ENCODE results near the gene NR2F1-AS1. TPM values are rescaled to one million over a fixed set of nuclear protein-coding genes. Genes with fewer than 3 reads are reported as not detected.

The NR2F1-AS1 gene
- total RNA-seq, 1 experiment from 2014 or later: 24.1 TPM

GRCh38 chr5:93586736-93587596 lies 5.9 kb upstream of the NR2F1-AS1 start:
- ChIA-PET POLR2A (ENCODE audit: unreplicated experiment) (interaction anchor here (0.7 kb wide), 2 partner anchors 93 to 202 kb away, joined by 4 to 31 read pairs; no protein-coding TSS in a partner anchor), CTCF (interaction anchor here (0.6 to 1.1 kb wide), 4 partner anchors 20 to 500 kb away, joined by 3 to 10 read pairs (median 7); no protein-coding TSS in a partner anchor)
- peaks cover 40% of the 10 kb centered on the region for H3K36me3 ChIP-seq (ENCODE audit: low read depth, low read length)
- no peaks in the 10 kb centered on the region for H3F3A ChIP-seq (ENCODE audit: low read length, unreplicated experiment)
- DNase-seq (no peak), ATAC-seq (no peak)
- intact Hi-C loops (cut with micrococcal nuclease): loop anchor here (10.0 kb wide), 3 partner anchors 642 to 902 kb away; no protein-coding TSS in a partner anchor
- no peak for TF ChIP-seq CTCF (conservative IDR thresholded peaks at IDR 0.05; ENCODE audit: low read depth, low read length)
- no peak for TF ChIP-seq EZH2 (IDR thresholded peaks at IDR 0.05; ENCODE audit: low read length, unreplicated experiment)
- TF ChIP-seq EZH2phosphoT487 (IDR thresholded peaks at IDR 0.05; ENCODE audit: borderline replicate concordance, low read length): no peak
- H3K9me3 ChIP-seq (ENCODE audit: low read length): no peaks in the 10 kb centered on the region
- peak overlapping the region; percentile 84 for H3K4me2 ChIP-seq (ENCODE audit: low read length)
- H3K79me2 ChIP-seq (ENCODE audit: low read length): peaks cover 78% of the 10 kb centered on the region
- H3K4me3 ChIP-seq (ENCODE audit: low read length): peak overlapping the region; percentile 93
- H3K27ac ChIP-seq (ENCODE audit: low read length): no peak overlapping the region
- BruUV-seq (replicated peaks): no TSS peak
- peaks cover 46% of the 10 kb centered on the region for H4K20me1 ChIP-seq (ENCODE audit: low read length)
- peaks cover 30% of the 10 kb centered on the region for H3K4me1 ChIP-seq (ENCODE audit: insufficient read depth, low read length)
- no peaks in the 10 kb centered on the region for H3K9me2 ChIP-seq (replicated peaks; ENCODE audit: low read length)
- H2AFZ ChIP-seq (ENCODE audit: low read length): no peak overlapping the region
- no peaks in the 10 kb centered on the region for H3K27me3 ChIP-seq (ENCODE audit: low read length)
- peak overlapping the region; percentile 80 for H3K9ac ChIP-seq (ENCODE audit: low read length)

GRCh38 chr5:93585767-93586385 lies 4.9 kb upstream of the NR2F1-AS1 start:
- H4K20me1 ChIP-seq (ENCODE audit: low read length): peaks cover 35% of the 10 kb centered on the region
- H3F3A ChIP-seq (ENCODE audit: low read length, unreplicated experiment): no peaks in the 10 kb centered on the region
- no peaks in the 10 kb centered on the region for H3K27me3 ChIP-seq (ENCODE audit: low read length)
- ChIA-PET POLR2A (ENCODE audit: unreplicated experiment) (interaction anchor here (0.5 to 0.7 kb wide), 3 partner anchors 22 to 517 kb away, joined by 4 to 7 read pairs (median 6); no protein-coding TSS in a partner anchor), CTCF (interaction anchor here (0.9 to 1.1 kb wide), 2 partner anchors 21 to 22 kb away, joined by 5 to 7 read pairs; no protein-coding TSS in a partner anchor)
- H3K9me3 ChIP-seq (ENCODE audit: low read length): no peaks in the 10 kb centered on the region
- DNase-seq (no peak), ATAC-seq (no peak)
- H3K4me2 ChIP-seq (ENCODE audit: low read length): peak overlapping the region; percentile 84
- peaks cover 71% of the 10 kb centered on the region for H3K79me2 ChIP-seq (ENCODE audit: low read length)
- no peaks in the 10 kb centered on the region for H3K9me2 ChIP-seq (replicated peaks; ENCODE audit: low read length)
- no peak for TF ChIP-seq CTCF (conservative IDR thresholded peaks at IDR 0.05; ENCODE audit: low read depth, low read length)
- TF ChIP-seq EZH2 (IDR thresholded peaks at IDR 0.05; ENCODE audit: low read length, unreplicated experiment): no peak
- TF ChIP-seq EZH2phosphoT487 (IDR thresholded peaks at IDR 0.05; ENCODE audit: borderline replicate concordance, low read length): no peak
- peaks cover 31% of the 10 kb centered on the region for H3K36me3 ChIP-seq (ENCODE audit: low read depth, low read length)
- peak overlapping the region; percentile 13; the same call in 1 of the 2 replicates for H3K27ac ChIP-seq (ENCODE audit: low read length)
- H3K4me3 ChIP-seq (ENCODE audit: low read length): peak overlapping the region; percentile 93
- H3K9ac ChIP-seq (ENCODE audit: low read length): peak overlapping the region; percentile 80
- intact Hi-C loops (cut with micrococcal nuclease): loop anchor here (10.0 kb wide), 3 partner anchors 641 to 901 kb away; no protein-coding TSS in a partner anchor
- BruUV-seq (replicated peaks): TSS peak; percentile 12
- H3K4me1 ChIP-seq (ENCODE audit: insufficient read depth, low read length): peaks cover 30% of the 10 kb centered on the region
- H2AFZ ChIP-seq (ENCODE audit: low read length): peak overlapping the region; percentile 58

Measured in PC-3 (cell line).